Measurements from ENCODE around the gene DPY30. TPM values are rescaled to one million over a fixed set of nuclear protein-coding genes. Genes with fewer than 3 reads are reported as not detected.
A peak's percentile ranks its signal among the peaks of the same experiment; 100 is the strongest.

DPY30 gene
- total and polyA plus RNA-seq, 2 donors from 2014 or later, result 59.2 to 128 TPM

DNA sequence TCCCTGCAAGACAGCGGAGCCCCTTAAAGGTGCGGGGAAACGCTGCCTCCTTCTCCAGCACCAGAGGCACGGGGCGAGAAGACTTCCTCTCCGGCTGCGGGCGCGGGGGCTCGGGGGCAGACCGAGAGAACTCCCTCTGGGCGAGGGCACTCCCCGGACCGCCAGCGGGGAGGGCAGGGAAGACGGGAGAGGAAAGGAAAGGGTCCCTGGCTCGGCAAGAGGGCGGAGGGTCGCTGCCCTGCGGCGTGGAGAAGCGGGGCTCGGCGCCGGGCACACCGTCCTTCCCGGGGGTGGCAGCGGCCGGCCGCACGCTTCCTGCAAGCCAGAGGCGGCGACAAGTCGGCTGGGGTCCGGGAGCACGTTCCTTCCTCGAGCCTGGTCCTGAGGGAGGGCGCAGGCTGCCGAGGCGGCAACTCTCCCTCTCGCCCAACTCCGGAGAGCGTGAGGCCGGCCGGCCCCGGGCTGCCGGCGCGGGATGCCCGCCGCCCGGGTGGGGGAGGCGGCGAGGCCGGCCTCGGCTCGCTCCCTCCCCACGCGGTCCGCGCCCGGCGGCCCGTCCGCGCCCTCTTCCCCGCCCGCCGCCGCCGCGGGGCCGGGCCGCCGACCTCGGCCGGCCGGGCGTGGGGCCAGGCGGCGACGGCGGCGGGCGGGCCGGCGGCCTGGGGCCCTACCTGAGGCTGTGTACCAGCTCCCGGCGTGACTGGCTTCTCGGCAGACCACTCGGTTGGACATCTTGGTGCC is 29.9 kb downstream of the DPY30 start:
- peak in 4 of 5 donors; percentile 33 to 85 (median 62) for DNase-seq
- Histone ChIP-seq H3K4me1 (ENCODE audit: control insufficient read depth in 2 of 3, insufficient read depth in 2 of 3, low read depth in 1 of 3, low read length in 3 of 3) (peaks cover 0 to 7% (median 4%) of the 10 kb centered on the region in 3 donors), H3K36me3 (ENCODE audit: control insufficient read depth in 2 of 3, insufficient read depth in 3 of 3, low read length in 3 of 3) (no peaks in the 10 kb centered on the region), H3K4me3 (ENCODE audit: low read length in 3 of 3) (peak overlapping the region; percentile 71 to 77 (median 72)), H3K9me3 (ENCODE audit: control insufficient read depth in 2 of 3, insufficient read depth in 1 of 3, low read length in 3 of 3) (no peaks in the 10 kb centered on the region), H3K27me3 (ENCODE audit: control insufficient read depth, insufficient read depth, low read length) (no peaks in the 10 kb centered on the region), H3K9ac (ENCODE audit: low read length in 3 of 3) (peak overlapping the region; percentile 29 to 60 (median 51)), H3K27ac (ENCODE audit: low read depth in 2 of 2, low read length in 2 of 2) (peak overlapping the region; percentile 66 to 72)
- intact Hi-C loops (cut with DNase I), result no loop called here
- FAIRE-seq, result no peak
- TF ChIP-seq, protein P1, sequence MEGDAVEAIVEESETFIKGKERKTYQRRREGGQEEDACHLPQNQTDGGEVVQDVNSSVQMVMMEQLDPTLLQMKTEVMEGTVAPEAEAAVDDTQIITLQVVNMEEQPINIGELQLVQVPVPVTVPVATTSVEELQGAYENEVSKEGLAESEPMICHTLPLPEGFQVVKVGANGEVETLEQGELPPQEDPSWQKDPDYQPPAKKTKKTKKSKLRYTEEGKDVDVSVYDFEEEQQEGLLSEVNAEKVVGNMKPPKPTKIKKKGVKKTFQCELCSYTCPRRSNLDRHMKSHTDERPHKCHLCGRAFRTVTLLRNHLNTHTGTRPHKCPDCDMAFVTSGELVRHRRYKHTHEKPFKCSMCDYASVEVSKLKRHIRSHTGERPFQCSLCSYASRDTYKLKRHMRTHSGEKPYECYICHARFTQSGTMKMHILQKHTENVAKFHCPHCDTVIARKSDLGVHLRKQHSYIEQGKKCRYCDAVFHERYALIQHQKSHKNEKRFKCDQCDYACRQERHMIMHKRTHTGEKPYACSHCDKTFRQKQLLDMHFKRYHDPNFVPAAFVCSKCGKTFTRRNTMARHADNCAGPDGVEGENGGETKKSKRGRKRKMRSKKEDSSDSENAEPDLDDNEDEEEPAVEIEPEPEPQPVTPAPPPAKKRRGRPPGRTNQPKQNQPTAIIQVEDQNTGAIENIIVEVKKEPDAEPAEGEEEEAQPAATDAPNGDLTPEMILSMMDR (IDR thresholded peaks at IDR 0.05; ENCODE audit: borderline replicate concordance, extremely low read depth, insufficient read depth), result no peak

DNA sequence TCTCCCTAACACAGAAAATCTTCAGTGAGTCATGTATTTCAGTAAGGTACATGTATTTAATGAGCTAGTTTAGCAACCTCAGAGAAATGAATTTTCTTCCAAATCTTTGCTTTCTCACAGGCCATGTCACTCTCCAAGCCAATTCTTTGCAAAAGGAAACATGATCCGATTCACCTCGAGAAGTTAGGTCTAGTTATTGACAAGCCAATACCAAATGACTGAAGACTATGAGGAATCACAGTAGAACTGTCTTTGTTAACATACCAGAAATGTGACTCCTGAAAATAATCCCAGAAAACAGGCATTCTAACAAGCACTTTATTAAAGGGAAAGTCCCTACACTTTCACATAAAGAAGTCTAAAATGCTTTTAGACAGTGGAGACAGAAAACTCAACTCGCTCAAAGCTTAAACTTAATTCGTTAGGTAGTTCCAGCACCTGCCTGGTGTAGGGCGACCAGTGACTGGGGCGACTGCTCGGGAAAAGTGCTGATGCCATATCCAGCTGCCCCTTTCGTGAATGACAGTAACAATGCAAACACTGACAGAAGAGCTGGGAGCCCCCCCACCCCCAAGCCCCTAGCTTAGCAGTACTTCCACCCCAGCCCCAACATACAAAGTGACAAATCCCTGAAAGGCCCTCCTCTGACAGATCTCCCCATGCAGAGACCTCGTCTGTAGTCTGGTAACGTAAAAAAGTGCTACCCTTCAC is 30.6 kb downstream of the DPY30 start:
- Histone ChIP-seq H3K27me3 (ENCODE audit: control insufficient read depth, insufficient read depth, low read length) (no peaks in the 10 kb centered on the region), H3K36me3 (ENCODE audit: control insufficient read depth in 2 of 3, insufficient read depth in 3 of 3, low read length in 3 of 3) (no peaks in the 10 kb centered on the region), H3K27ac (ENCODE audit: low read depth in 2 of 2, low read length in 2 of 2) (peak overlapping the region in 1 of 2 donors; percentile 72), H3K4me1 (ENCODE audit: control insufficient read depth in 2 of 3, insufficient read depth in 2 of 3, low read depth in 1 of 3, low read length in 3 of 3) (peaks cover 0 to 7% (median 4%) of the 10 kb centered on the region in 3 donors), H3K9ac (ENCODE audit: low read length in 3 of 3) (peak overlapping the region; percentile 29 to 60 (median 51)), H3K4me3 (ENCODE audit: low read length in 3 of 3) (peak overlapping the region; percentile 71 to 77 (median 72)), H3K9me3 (ENCODE audit: control insufficient read depth in 2 of 3, insufficient read depth in 1 of 3, low read length in 3 of 3) (no peaks in the 10 kb centered on the region)
- intact Hi-C loops (cut with DNase I), result no loop called here
- DNase-seq (peak in 3 of 5 donors; percentile 26 to 51 (median 38)), FAIRE-seq (no peak)
- TF ChIP-seq, protein P1 (IDR thresholded peaks at IDR 0.05; ENCODE audit: borderline replicate concordance, extremely low read depth, insufficient read depth), result no peak

DNA sequence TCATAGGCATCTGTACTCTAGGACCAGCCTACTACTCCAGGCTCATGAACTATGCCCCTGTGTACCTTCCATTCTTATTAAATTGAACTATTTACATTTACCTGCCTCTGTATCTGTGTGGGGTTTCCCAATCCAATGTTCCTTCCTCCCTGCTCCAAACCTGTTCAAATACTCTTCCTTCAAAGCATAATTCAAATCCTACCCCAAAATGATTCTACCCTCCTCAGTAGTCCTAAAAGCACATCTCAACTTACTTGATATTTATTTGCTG is 32.5 kb downstream of the DPY30 start:
- TF ChIP-seq, protein P1 (IDR thresholded peaks at IDR 0.05; ENCODE audit: borderline replicate concordance, extremely low read depth, insufficient read depth), result no peak
- Histone ChIP-seq H3K9ac (ENCODE audit: low read length in 3 of 3) (no peak overlapping the region), H3K4me1 (ENCODE audit: control insufficient read depth in 2 of 3, insufficient read depth in 2 of 3, low read depth in 1 of 3, low read length in 3 of 3) (peaks cover 0 to 7% (median 4%) of the 10 kb centered on the region in 3 donors), H3K36me3 (ENCODE audit: control insufficient read depth in 2 of 3, insufficient read depth in 3 of 3, low read length in 3 of 3) (no peaks in the 10 kb centered on the region), H3K4me3 (ENCODE audit: low read length in 3 of 3) (no peak overlapping the region), H3K9me3 (ENCODE audit: control insufficient read depth in 2 of 3, insufficient read depth in 1 of 3, low read length in 3 of 3) (no peaks in the 10 kb centered on the region), H3K27me3 (ENCODE audit: control insufficient read depth, insufficient read depth, low read length) (no peaks in the 10 kb centered on the region), H3K27ac (ENCODE audit: low read depth in 2 of 2, low read length in 2 of 2) (no peak overlapping the region)
- DNase-seq, result no peak
- no peak for FAIRE-seq
- intact Hi-C loops (cut with DNase I), result no loop called here

Measured in kidney (tissue), 14 donors.